ENCODE measurements around the gene METTL5. TPM values are rescaled to one million over a fixed set of nuclear protein-coding genes. Genes with fewer than 3 reads are reported as not detected.

METTL5 gene
- total RNA-seq, 2 experiments from 2014 or later: 103 to 111 TPM

DNA sequence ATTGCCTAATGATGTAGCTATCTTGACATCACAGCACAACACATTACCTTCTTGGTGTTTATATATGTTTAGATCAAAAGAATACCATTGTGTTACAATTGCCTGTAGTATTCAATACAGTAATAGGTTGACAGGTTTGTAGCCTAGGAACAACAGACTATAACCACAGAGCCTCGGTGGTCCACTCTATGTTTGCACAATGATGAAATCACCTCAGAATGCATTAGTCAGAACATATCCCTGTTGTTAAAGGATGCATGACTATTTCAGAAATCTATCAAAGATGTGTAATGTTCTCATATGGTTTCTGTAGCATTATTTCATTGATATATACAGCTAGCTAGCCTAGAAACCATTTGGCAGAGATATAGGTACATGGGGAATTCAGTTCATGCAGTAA is 8.9 kb downstream of the METTL5 start:
- ChIA-PET POLR2A (interaction anchor here (0.9 to 2.9 kb wide), 2 partner anchors 8 to 12 kb away, joined by 4 to 9 read pairs; partner anchors contain the start of gene UBR3), CTCF (interaction anchor here (1.2 to 1.5 kb wide), 2 partner anchors 9 to 13 kb away, joined by 3 to 18 read pairs; partner anchors contain the start of gene METTL5)
- H3K27ac Mint-ChIP-seq: peak overlapping the region; percentile 30
- TF ChIP-seq, protein P1, sequence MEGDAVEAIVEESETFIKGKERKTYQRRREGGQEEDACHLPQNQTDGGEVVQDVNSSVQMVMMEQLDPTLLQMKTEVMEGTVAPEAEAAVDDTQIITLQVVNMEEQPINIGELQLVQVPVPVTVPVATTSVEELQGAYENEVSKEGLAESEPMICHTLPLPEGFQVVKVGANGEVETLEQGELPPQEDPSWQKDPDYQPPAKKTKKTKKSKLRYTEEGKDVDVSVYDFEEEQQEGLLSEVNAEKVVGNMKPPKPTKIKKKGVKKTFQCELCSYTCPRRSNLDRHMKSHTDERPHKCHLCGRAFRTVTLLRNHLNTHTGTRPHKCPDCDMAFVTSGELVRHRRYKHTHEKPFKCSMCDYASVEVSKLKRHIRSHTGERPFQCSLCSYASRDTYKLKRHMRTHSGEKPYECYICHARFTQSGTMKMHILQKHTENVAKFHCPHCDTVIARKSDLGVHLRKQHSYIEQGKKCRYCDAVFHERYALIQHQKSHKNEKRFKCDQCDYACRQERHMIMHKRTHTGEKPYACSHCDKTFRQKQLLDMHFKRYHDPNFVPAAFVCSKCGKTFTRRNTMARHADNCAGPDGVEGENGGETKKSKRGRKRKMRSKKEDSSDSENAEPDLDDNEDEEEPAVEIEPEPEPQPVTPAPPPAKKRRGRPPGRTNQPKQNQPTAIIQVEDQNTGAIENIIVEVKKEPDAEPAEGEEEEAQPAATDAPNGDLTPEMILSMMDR (IDR thresholded peaks at IDR 0.05): no peak
- peaks cover 29% of the 10 kb centered on the region for H3K4me1 Mint-ChIP-seq (ENCODE audit: low read depth)
- H3K36me3 Mint-ChIP-seq (ENCODE audit: low read depth): peaks cover 68% of the 10 kb centered on the region
- DNase-seq: no peak
- peak; percentile 68 for ATAC-seq
- intact Hi-C loops (cut with micrococcal nuclease): no loop called here
- H3K4me3 Mint-ChIP-seq: no peak overlapping the region
- peaks cover 5% of the 10 kb centered on the region for H3K9me3 Mint-ChIP-seq
- no peaks in the 10 kb centered on the region for H3K27me3 Mint-ChIP-seq

DNA sequence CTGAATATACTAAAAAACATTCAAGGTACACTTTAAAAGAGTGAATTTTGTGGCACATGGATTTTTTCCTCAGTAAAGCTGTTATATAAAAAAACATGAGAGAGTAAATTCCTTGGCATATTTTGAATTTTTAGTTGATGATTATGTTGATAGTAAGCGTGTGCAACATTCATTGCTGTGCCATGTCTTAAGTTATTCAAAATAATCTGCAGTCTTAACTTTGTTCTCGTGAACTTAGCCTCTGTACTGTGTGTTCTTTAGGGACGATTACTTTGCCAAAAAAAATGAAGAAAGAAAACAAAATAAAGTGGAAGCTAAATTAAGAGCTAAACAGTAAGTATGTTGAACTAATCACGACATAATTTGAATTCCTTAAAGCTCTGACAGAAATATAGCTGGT is 16.5 kb downstream of the METTL5 start:
- peaks cover 8% of the 10 kb centered on the region for H3K4me1 Mint-ChIP-seq (ENCODE audit: low read depth)
- H3K9me3 Mint-ChIP-seq: no peaks in the 10 kb centered on the region
- intact Hi-C loops (cut with micrococcal nuclease): no loop called here
- peaks cover 52% of the 10 kb centered on the region for H3K36me3 Mint-ChIP-seq (ENCODE audit: low read depth)
- DNase-seq (no peak), ATAC-seq (no peak)
- H3K27me3 Mint-ChIP-seq: no peaks in the 10 kb centered on the region
- no peak overlapping the region for H3K4me3 Mint-ChIP-seq
- peak overlapping the region; percentile 44 for H3K27ac Mint-ChIP-seq
- ChIA-PET POLR2A (interaction anchor here (0.8 kb wide), 1 partner anchor 56 kb away, joined by 3 read pairs; no protein-coding TSS in a partner anchor), CTCF (interaction anchor here (1.0 to 1.5 kb wide), 3 partner anchors 16 to 33 kb away, joined by 3 to 5 read pairs (median 3); partner anchors contain the start of gene METTL5)
- TF ChIP-seq, protein P1 (IDR thresholded peaks at IDR 0.05): no peak

DNA sequence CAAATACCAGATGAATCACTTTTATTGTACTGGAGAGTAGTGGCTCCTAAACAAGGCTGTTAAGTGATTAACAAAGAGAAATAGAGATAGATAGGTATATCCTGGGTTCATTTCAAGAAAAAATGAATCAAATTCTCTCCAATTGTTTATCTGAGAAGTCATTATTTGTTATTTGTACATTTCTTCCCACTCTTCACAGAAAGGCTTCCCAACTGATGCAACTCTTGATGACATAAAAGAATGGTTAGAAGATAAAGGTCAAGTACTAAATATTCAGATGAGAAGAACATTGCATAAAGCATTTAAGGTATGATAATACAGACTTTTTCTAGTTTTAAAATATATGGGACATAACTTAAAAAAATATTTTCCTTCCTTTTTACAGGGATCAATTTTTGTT is 18.1 kb downstream of the METTL5 start:
- no peaks in the 10 kb centered on the region for H3K27me3 Mint-ChIP-seq
- POLR2A ChIA-PET: no interaction called here
- TF ChIP-seq, protein P1 (IDR thresholded peaks at IDR 0.05): no peak
- peaks cover 18% of the 10 kb centered on the region for H3K4me1 Mint-ChIP-seq (ENCODE audit: low read depth)
- peaks cover 55% of the 10 kb centered on the region for H3K36me3 Mint-ChIP-seq (ENCODE audit: low read depth)
- DNase-seq: no peak
- intact Hi-C loops (cut with micrococcal nuclease): no loop called here
- no peak overlapping the region for H3K4me3 Mint-ChIP-seq
- H3K27ac Mint-ChIP-seq: peak overlapping the region; percentile 85
- ATAC-seq: no peak
- CTCF ChIA-PET: no interaction called here
- H3K9me3 Mint-ChIP-seq: no peaks in the 10 kb centered on the region

DNA sequence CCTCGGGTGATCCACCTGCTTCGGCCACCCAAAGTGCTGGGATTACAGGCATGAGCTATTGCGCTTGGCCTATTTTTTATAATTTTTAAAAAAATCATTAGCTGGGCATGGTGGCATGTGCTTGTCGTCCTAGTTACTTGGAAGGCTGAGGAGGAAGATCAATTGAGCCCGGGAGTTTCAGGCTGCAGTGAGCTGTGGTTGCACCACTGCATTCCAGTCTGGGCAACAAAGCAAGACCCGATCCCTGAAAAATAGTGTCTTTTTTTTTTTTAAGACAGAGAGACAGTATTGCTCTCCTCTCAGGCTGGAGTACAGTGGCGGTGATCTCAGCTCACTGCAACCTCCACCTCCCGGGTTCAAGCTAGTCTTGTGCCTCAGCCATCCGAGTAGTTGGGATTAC is 21.2 kb downstream of the METTL5 start:
- CTCF ChIA-PET: interaction anchor here (1.0 kb wide), 1 partner anchor 9 kb away, joined by 3 read pairs; no protein-coding TSS in a partner anchor
- H3K27ac Mint-ChIP-seq: no peak overlapping the region
- peaks cover 28% of the 10 kb centered on the region for H3K4me1 Mint-ChIP-seq (ENCODE audit: low read depth)
- H3K4me3 Mint-ChIP-seq: no peak overlapping the region
- TF ChIP-seq, protein P1 (IDR thresholded peaks at IDR 0.05): no peak
- H3K9me3 Mint-ChIP-seq: no peaks in the 10 kb centered on the region
- DNase-seq (no peak), ATAC-seq (no peak)
- H3K36me3 Mint-ChIP-seq (ENCODE audit: low read depth): peaks cover 43% of the 10 kb centered on the region
- POLR2A ChIA-PET: interaction anchor here (0.7 to 2.4 kb wide), 2 partner anchors 8 to 15 kb away, joined by 3 to 8 read pairs; no protein-coding TSS in a partner anchor
- H3K27me3 Mint-ChIP-seq: no peaks in the 10 kb centered on the region
- intact Hi-C loops (cut with micrococcal nuclease): no loop called here
